Esophagus squamous epithelium (tissue), 5 donors: ENCODE results near the gene UNC13C. TPM values are rescaled to one million over a fixed set of nuclear protein-coding genes. Genes with fewer than 3 reads are reported as not detected.

ENCODE experiments used
- DNase-seq: peaks from one replicate; lab custom pipeline; 2025; lab: John Stamatoyannopoulos, UW
- H3K27ac ChIP-seq, 4 donors: fragments of 200-600 bp; sonication (generic); one replicate each; pipeline ENCODE4 v1.5.1; 2016 to 2019; ENCODE audit warnings: mild to moderate bottlenecking in 1 of 4
- H3K27me3 ChIP-seq, 4 donors: fragments of 200-600 bp; sonication (generic); 1 replicate in 3 of 4; 2 replicates in 1 of 4; pipeline versions ENCODE4 v1.5.1 to v1.6.0; 2017 to 2021; ENCODE audit warnings: antibody characterized with exemption in 1 of 4
- H3K36me3 ChIP-seq, 3 donors: fragments of 200-600 bp; sonication (generic); one replicate each; pipeline ENCODE4 v1.5.1; 2016 to 2019
- H3K4me1 ChIP-seq, 3 donors: fragments of 200-600 bp; sonication (generic); one replicate each; pipeline ENCODE4 v1.5.1; 2017 to 2019
- H3K4me3 ChIP-seq, 4 donors: fragments of 200-600 bp; sonication (generic); 1 replicate in 3 of 4; 2 replicates in 1 of 4; pipeline ENCODE4 v1.5.1; 2016 to 2019; ENCODE audit warnings: mild to moderate bottlenecking in 2 of 4, moderate library complexity in 1 of 4
- H3K9me3 ChIP-seq, 3 donors: fragments of 200-600 bp; sonication (generic); one replicate each; pipeline ENCODE4 v1.5.1; 2016 to 2019
- CTCF ChIP-seq, 6 experiments: fragments of 450-650 bp in 4 of 6; fragments of 200-600 bp in 2 of 6; sonication (generic) in 2 of 6; IDR thresholded peaks; one replicate each; pipeline ENCODE4 v1.5.1; 2016 to 2019; ENCODE audit warnings: antibody characterized with exemption in 6 of 6, mild to moderate bottlenecking in 4 of 6, moderate library complexity in 4 of 6
- POLR2A ChIP-seq, 4 donors: fragments of 450-650 bp; IDR thresholded peaks; one replicate each; pipeline ENCODE4 v1.6.1; 2017; ENCODE audit warnings: antibody characterized with exemption in 4 of 4, mild to moderate bottlenecking in 4 of 4, moderate library complexity in 3 of 4
- WGBS, 2 donors: methylation state at CpG; one replicate each; pipeline ENCODE4 v1.1.5; 2018; 5-methylcytosine and 5-hydroxymethylcytosine counted together
- intact Hi-C: fragments of 100-400 bp; cut with DNase I; formaldehyde crosslinking; loops from one replicate; pipeline ENCODE4 v1.15.0; 2022
- total RNA-seq, 4 donors: library from RNA; depleted of rRNA; stranded (reverse); fragments of >200 nt; gene quantifications; one replicate each; pipeline ENCODE4 v1.1.0, GENCODE V29; 2016
- donor health status: DM: yes; HTN: yes; CAD: no.

The UNC13C gene
- total RNA-seq, 4 donors from 2014 or later = 0.18 to 0.19 TPM; not detected in 2

GRCh38 chr15:54304321-54304720 is 326.1 kb downstream of the UNC13C start:
- Histone ChIP-seq H3K27me3 (no peaks in the 10 kb centered on the region), H3K36me3 (no peaks in the 10 kb centered on the region), H3K4me1 (no peaks in the 10 kb centered on the region), H3K4me3 (no peak overlapping the region), H3K9me3 (no peaks in the 10 kb centered on the region), H3K27ac (no peak overlapping the region)
- TF ChIP-seq CTCF (IDR thresholded peaks at IDR 0.05) = no peak
- TF ChIP-seq POLR2A (IDR thresholded peaks at IDR 0.05) = no peak
- 59 to 67% methylated on average over 3 of the region's 3 CpGs for WGBS, 2 donors
- no peak for DNase-seq
- intact Hi-C loops = no loop called here

- no peak for DNase-seq
- Histone ChIP-seq H3K36me3 (no peaks in the 10 kb centered on the region), H3K4me3 (no peak overlapping the region), H3K4me1 (no peaks in the 10 kb centered on the region), H3K9me3 (no peaks in the 10 kb centered on the region), H3K27me3 (no peaks in the 10 kb centered on the region), H3K27ac (no peak overlapping the region)
- TF ChIP-seq POLR2A (IDR thresholded peaks at IDR 0.05) = no peak
- 54 to 63% methylated on average over 1 of the region's 1 CpG for WGBS, 2 donors
- intact Hi-C loops = no loop called here
Measured at GRCh38 chr15:54305138-54305537, 326.9 kb downstream of the UNC13C start.

GRCh38 chr15:54307252-54307902 is 329.1 kb downstream of the UNC13C start:
- Histone ChIP-seq H3K9me3 (no peaks in the 10 kb centered on the region), H3K27me3 (no peaks in the 10 kb centered on the region), H3K4me3 (no peak overlapping the region), H3K36me3 (no peaks in the 10 kb centered on the region), H3K4me1 (no peaks in the 10 kb centered on the region), H3K27ac (no peak overlapping the region)
- no peak for DNase-seq
- 58 to 79% methylated on average over 3 of the region's 3 CpGs for WGBS, 2 donors
- intact Hi-C loops = no loop called here
- no peak for TF ChIP-seq CTCF (IDR thresholded peaks at IDR 0.05)
- no peak for TF ChIP-seq POLR2A (IDR thresholded peaks at IDR 0.05)

- WGBS, 2 donors = 88 to 95% methylated on average over 2 of the region's 2 CpGs
- H3K4me1 ChIP-seq = no peaks in the 10 kb centered on the region
- no peak overlapping the region for H3K27ac ChIP-seq
- H3K4me3 ChIP-seq = no peak overlapping the region
- H3K9me3 ChIP-seq = no peaks in the 10 kb centered on the region
- intact Hi-C loops = no loop called here
- no peak for DNase-seq
- no peaks in the 10 kb centered on the region for H3K36me3 ChIP-seq
- no peak for TF ChIP-seq CTCF (IDR thresholded peaks at IDR 0.05)
- TF ChIP-seq POLR2A (IDR thresholded peaks at IDR 0.05) = no peak
- H3K27me3 ChIP-seq = no peaks in the 10 kb centered on the region
Measured at GRCh38 chr15:54307926-54308325, 329.7 kb downstream of the UNC13C start.

- no peak overlapping the region for H3K27ac ChIP-seq
- TF ChIP-seq POLR2A (IDR thresholded peaks at IDR 0.05) (no peak), CTCF (IDR thresholded peaks at IDR 0.05) (no peak)
- no peak for DNase-seq
Measured at GRCh38 chr15:54312528-54312927, 334.3 kb downstream of the UNC13C start.

GRCh38 chr15:54321426-54321825 is 343.2 kb downstream of the UNC13C start:
- Histone ChIP-seq H3K27ac (no peak overlapping the region), H3K4me1 (no peaks in the 10 kb centered on the region), H3K27me3 (no peaks in the 10 kb centered on the region), H3K9me3 (no peaks in the 10 kb centered on the region), H3K36me3 (no peaks in the 10 kb centered on the region), H3K4me3 (no peak overlapping the region)
- intact Hi-C loops = no loop called here
- 69 to 71% methylated on average over 6 of the region's 6 CpGs for WGBS, 2 donors
- DNase-seq = no peak
- TF ChIP-seq CTCF (IDR thresholded peaks at IDR 0.05) (no peak), POLR2A (IDR thresholded peaks at IDR 0.05) (no peak)

More at GRCh38 chr15:54312528-54312927, 334.3 kb downstream of the UNC13C start:
- Histone ChIP-seq H3K4me3 (no peak overlapping the region), H3K27me3 (no peaks in the 10 kb centered on the region), H3K9me3 (no peaks in the 10 kb centered on the region), H3K36me3 (no peaks in the 10 kb centered on the region), H3K4me1 (no peaks in the 10 kb centered on the region)
- intact Hi-C loops = no loop called here
